NB4 (cell line): Measurements from ENCODE around the gene BARHL1.

ENCODE experiments used
- MYC ChIP-seq: IDR thresholded peaks from 2 replicates; pipeline ENCODE4 v1.6.1; 2011; ENCODE audit warnings: low read depth, low read length
- TF ChIP-seq, protein P1 (sequence below): IDR thresholded peaks from one replicate; pipeline ENCODE4 v1.5.1; 2012; ENCODE audit warnings: low read depth, low read length

DNA sequence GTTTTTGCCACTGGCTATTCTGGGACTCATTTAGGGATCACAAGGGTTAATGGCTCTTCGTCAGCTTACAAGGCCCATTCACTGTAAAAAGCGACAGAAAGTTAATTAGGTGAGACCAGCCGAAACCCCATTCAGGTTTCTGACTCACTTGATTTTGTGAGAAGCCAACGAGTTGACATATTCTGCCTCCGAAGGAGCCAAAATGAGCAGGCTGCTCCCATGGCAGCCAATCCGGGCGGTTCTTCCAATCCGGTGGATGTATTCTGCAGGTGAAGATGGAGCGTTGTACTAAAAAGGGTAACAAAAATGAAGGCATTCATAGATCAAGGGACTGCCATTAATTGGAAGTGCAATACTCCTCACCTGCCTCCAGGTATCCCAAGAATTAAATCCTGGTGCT is 47.7 kb downstream of the BARHL1 start:
- TF ChIP-seq, protein P1, sequence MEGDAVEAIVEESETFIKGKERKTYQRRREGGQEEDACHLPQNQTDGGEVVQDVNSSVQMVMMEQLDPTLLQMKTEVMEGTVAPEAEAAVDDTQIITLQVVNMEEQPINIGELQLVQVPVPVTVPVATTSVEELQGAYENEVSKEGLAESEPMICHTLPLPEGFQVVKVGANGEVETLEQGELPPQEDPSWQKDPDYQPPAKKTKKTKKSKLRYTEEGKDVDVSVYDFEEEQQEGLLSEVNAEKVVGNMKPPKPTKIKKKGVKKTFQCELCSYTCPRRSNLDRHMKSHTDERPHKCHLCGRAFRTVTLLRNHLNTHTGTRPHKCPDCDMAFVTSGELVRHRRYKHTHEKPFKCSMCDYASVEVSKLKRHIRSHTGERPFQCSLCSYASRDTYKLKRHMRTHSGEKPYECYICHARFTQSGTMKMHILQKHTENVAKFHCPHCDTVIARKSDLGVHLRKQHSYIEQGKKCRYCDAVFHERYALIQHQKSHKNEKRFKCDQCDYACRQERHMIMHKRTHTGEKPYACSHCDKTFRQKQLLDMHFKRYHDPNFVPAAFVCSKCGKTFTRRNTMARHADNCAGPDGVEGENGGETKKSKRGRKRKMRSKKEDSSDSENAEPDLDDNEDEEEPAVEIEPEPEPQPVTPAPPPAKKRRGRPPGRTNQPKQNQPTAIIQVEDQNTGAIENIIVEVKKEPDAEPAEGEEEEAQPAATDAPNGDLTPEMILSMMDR, result no peak
- no peak for TF ChIP-seq MYC
